Lower leg skin (tissue), 3 donors: ENCODE results near the gene GSTP1.

Source experiments
- CTCF ChIP-seq, 3 donors: fragments of 450-650 bp; IDR thresholded peaks; one replicate each; pipeline ENCODE4 v1.5.1; 2016; ENCODE audit warnings: antibody characterized with exemption in 3 of 3, mild to moderate bottlenecking in 3 of 3, moderate library complexity in 2 of 3
- POLR2A ChIP-seq, 2 donors: fragments of 450-650 bp; IDR thresholded peaks; one replicate each; pipeline ENCODE4 v1.6.1; 2016 to 2017; ENCODE audit warnings: antibody characterized with exemption in 2 of 2, mild to moderate bottlenecking in 1 of 2, moderate library complexity in 1 of 2

DNA sequence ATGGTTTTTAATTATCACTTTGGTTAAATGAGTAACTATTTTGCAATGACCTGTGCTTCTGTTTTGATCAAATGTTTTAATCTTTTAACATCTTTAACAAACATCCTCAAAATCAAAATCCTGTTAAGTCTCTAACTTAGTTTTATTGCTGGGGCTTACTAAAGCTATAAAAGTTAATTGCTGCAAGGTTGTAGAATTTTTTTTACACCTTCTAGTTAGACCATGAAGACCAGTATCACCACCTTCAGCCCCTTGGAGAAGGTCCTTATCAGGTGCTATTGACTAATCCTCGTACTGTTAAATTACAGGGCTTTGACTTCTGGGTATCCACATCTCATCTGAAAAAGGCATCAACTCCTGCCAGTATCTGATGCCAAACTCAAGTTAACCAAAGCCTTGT, 48.1 kb upstream of the GSTP1 start:
- TF ChIP-seq POLR2A (IDR thresholded peaks at IDR 0.05) (no peak), CTCF (IDR thresholded peaks at IDR 0.05) (no peak)
